GM21367 (cell line): ENCODE results near the gene STKLD1.
"Not testable (repeated sequence)": the region's sequence is repeated elsewhere in the genome, so short reads cannot be mapped to it uniquely, and the experiment has no call there.

Experiments
- ATAC-seq: cut with Tn5 transposase; IDR thresholded peaks from one replicate; pipeline ENCODE4 v1.9.1; 2021; ENCODE audit not compliant: unreplicated experiment

The STKLD1 gene

DNA sequence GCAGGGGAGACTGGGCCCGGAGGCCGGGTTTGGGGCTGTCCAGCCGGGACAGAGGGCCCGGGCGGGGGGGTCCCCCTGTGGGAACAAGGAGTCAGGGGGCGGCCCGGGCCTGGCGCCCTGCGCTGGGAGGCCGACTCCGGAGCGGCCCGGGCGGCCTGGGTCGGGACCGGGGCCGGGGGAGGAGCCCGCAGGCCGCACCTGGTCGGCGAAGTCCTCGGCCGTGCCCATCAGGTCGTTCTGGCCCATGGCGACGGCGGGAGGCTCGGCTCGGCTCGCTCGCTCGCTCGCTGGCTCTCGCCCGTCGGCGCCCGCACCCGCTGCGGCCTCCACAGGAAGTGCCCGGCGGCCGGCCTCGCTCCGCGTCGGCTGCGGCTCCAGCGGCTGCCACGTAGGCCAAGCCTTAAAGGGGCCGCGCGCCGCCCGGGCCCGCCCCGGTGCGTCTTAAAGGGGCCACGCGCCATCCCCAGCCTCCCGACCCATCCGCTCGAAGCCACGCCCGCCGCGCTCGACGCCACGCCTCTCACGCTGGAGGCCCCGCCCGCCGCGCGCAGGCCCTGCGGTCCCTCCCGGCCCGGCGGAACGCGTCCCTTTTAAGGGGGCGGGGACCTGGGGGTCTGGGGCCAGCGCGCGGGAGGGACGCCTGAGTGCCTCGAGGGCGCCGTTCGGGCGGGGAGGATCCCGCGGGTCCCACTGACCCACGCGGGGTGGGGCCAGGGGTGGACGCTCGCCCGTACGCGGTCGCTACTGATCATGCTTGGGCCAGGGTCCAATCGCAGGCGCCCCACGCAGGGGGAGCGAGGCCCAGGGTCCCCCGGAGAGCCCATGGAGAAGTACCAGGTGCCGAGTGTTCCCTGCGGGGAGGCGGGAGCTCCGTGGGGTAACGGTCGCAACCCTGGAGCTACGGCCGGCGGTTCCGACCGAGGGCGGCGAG lies at the start of gene STKLD1, which contains the start of gene SURF4:
TSS of gene STKLD1 (plus strand) at position 643 of the 931 bp plus-strand sequence. CDS start at position 751, 108 bp downstream.
TSS of gene SURF4 (minus strand) at position 337 of the 931 bp plus-strand sequence. CDS start at position 246, 91 bp downstream.
- peak; percentile 84 for ATAC-seq

DNA sequence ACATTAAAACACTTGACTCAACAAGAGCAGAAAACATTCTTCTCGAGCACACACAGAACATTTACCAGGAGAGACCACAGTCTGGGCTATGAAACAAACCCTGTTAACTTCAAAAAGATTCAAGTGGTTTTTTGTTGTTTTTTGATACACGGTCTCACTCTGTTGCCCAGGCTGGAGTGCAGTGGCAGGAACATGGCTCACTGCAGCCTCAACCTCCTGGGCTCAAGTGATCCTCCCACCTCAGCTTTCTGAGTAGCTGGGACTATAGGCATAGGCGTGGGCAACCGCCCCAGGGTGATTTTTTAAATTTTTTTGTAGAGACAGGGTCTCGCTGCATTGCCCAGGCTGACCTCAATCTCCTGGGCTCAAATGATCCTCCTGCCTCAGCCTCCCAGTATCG lies 49.1 kb upstream of the STKLD1 start:
- ATAC-seq: not testable (repeated sequence)

DNA sequence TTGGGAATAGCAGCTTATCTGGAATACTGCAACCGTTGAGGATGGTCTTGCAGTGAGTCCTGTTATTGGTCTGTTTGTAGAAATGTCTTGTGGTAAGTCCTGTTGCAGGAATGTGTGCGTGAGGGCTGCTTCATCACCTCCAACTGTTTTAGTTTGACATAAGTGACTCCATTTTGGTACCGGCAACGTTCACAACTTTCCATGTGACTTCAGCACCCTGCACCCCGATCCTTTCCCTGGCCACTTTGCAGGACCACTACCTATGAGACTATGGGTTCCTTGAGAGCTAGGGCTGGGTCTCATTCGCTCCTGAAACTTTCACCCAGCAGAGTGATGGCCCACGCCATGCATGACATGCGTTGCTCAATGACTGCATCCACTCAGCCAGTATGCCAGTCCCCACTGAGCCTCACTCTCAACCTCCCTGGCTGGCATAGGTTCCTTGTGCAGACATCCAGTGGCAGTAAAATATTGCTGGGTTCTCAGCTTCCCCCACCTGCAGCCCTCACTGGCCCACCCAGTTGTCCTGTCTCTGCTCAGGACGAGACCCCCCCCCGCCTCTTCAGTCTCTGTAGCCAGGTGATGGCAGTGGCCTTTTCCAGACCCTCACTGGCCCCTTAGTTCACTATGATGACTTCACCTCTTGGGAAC lies 48.2 kb upstream of the STKLD1 start:
- ATAC-seq: no peak

DNA sequence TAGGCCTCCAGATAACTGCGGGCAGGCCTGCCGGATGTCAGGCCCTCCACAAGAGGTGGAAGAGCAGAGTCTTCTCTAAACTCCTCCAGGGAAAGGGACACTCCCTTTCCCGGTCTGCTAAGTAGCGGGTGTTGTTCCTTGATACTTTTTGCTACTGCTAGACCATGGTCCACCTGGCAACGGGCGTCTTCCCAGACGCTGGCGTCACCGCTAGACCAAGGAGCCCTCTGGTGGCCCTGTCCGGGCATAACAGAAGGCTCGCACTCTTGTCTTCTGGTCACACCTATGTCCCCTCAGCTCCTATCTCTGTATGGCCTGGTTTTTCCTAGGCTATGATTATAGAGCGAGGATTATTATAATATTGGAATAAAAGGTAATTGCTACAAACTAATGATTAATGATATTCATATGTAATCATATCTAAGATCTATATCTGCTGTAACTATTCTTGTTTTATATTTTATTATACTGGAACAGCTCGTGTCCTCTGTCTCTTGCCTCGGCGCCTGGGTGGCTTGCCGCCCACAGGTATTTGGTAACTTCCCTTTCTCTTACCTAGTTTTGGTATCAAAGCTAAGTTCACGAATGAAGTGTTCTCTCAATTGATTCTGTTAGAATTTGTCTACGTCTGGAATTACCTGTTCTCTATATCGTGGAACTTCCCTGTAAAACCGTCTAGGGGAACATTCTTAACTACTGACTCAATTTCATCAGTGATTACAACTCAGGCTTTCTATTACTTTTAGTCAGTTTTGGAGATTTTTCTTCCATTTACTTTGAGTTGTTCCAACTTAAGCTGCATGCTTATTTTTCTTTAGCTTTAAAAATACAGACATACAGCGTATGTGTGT lies 46.6 kb upstream of the STKLD1 start:
- not testable (repeated sequence) for ATAC-seq

DNA sequence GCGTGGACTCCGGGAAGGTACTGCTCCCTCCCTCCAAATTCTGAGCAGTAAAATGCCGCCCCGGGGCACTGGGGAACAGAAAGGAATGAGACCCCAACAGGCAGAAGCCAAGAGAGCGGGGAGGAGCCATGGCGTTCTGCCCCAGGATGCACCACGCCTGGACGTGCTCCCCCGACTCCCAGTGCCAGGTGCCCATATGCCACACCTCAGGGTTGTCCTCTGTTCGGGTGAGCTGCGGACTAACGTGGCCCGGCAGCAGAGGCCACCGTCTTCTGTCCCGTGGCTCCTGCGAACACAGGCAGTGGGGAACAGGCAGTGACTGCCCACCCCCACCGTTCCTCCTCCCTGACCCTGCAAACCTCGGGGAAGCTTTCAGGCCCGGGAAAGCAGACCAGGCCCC lies 44.9 kb upstream of the STKLD1 start:
- no peak for ATAC-seq

DNA sequence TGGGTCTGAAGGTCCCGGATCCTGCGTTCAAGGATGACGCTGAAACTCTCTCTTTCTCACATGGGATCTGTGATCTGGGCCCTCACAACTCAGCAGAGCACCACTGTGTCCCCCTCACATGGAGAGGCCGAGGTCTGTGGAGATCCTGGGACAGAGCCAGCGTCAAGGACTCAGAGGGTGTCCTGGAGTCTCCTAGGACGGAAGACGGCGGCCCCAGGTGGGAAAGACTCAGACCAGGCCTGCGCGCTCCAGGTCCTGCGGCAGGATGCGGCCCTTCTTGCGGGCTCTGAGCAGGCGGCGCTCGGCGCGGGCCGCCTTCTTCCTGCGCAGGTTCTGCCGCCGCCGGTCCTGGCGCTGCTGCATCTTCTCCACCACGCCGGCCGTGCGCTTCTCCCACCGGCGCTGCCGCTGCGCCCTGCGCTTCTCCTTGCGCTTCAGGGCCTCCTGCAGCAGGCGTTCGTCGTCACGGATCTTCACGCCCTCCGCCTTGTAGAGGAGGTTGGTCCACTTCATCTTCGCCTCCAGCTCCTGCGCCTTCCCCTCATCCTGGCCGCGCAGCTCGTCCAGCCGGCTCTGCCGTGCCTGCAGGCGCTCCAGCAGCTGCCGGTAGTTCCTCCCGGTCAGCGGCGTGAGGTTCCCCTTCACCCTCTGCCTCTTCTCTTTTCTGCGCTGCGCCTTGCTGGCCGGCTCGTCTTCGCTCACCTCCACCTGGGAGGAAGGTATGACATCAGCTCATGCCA lies 44.4 kb upstream of the STKLD1 start:
- no peak for ATAC-seq

DNA sequence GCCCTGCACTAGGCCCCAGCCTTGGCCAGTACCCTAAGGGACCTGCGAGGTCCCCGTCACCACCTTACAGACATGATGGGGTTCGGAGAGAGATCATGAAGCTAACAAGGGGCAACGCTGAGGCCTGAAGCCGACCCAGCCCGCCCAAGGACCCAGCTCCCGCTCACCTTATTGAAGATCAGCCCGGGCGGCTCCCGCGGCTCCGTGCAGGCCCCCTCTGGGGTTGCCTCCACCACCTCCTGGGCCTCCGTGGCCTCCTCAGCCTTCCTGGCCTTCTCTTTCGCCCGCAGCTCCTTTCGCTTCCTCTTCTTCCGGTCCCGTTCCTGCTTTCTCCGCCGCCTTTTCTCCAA lies 43.8 kb upstream of the STKLD1 start:
- no peak for ATAC-seq

DNA sequence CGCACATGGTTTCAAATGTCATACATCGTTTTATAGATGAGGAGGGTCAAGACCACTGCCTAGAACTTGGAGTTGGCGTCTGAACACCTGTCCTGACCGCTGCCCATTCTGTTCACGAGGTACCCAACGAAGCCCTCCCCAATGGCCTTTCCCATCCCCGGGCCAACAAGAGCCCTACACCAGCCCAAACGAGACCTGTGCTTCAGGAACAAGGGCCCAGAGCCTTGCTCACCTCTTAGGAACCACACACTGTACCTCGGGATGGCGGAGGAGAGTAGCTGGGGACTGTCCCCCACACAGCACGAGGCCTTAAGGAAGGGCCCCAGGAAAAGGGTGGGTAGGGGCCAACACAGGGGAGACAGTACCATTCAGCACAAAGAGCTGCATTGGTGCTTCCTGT lies 43.2 kb upstream of the STKLD1 start:
- no peak for ATAC-seq

DNA sequence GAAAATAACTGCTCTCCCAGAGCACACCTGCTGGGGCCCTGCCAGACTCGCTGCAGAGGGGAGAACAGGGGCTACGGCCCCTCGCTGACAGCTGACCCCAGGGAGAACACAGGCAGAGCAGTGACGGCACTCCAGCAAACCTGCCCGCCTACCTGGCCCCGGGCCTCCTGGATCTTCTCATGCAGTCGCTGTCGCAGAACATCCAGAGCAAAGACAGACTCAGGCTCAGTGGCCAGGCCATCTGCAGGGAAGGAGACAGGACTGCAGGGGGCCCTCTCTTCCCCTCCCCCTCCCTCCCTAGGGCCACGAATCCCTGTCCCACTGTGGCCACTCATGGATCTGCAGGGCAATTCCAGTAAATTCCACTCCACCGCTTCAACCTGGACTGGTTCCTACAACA lies 42.6 kb upstream of the STKLD1 start:
- ATAC-seq: no peak

DNA sequence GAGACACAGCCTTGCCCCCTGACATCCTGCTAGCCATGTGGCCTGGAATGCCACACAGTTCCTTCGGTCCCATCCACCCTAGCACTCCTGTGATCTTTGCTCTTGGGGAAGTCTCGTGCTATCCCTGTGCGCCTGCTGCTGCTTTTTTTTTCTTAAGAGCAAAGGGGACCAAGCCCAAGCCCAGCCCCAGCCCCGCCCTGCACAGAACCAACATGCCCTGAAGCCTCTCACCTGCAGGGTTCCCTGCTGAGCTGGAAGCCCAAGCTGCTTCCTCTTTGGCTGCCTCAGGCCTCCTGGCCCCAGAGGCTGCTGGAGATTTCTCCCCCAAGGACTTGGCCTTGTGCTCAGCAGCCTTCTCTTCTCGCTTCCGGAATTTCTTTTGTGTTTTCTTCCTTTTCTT lies 42.0 kb upstream of the STKLD1 start:
- no peak for ATAC-seq

DNA sequence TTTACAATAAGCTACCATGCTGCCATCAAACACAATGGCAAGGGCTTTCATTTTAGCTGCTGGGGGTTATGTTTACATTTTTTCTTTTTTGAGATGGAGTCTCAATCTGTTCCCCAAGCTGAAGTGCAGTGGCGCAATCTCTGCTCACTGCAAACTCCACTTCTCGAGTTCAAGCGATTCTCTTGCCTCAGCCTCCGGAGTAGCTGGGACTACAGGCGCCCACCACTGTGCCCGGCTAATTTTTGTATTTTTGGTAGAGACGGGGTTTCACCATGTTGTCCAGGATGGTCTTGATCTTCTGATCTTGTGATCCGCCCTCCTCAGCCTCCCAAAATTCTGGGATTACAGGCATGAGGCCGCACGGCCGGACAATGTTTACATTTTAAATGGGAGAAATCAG lies 41.3 kb upstream of the STKLD1 start:
- not testable (repeated sequence) for ATAC-seq

DNA sequence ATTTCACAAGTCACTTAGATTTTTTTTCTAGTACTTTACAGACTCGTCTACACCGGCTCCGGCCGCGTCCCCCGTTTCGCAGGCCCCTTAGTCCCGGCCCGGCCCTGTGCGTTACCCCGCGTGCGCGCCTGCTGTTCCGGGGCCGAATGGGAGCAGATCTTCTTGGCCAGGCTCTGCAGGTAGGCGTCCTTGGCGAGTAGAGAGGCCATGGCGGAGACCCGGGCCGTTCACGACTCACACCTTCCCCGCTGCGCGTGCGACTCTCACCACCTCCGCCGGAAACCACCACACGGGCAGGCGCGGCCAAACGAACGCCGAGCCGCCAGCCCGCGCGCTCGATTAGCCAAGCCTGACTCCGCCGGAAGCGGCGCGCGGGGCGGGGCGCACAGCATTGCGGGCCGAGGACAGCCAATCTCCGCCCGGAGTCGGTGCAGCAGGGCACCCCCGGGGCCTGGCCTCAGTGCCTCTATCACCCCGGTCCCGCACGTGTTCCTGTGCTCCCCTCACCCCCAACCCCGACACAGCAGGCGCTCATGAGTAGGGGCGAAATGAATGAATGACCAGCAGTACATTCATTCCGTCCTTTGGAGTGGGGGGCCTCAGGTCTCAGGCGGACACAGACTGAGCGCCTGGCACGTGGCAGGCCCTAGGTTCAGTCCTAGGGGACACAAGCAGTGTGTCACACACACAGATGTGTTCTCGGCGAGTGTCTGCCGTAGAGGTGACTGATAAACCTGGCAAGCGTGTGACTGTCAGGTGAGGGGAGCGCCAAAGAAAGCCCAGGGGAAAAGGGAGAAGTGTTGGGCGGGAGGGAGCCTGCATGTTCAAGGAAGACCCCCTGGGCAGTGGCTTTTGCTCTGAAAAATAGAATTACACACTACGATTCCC lies 40.0 kb upstream of the STKLD1 start, which contains the start of gene SURF6:
TSS of gene SURF6 (minus strand) at position 265 of the 888 bp plus-strand sequence. CDS start at position 209, 56 bp downstream.
- peak; percentile 78 for ATAC-seq

DNA sequence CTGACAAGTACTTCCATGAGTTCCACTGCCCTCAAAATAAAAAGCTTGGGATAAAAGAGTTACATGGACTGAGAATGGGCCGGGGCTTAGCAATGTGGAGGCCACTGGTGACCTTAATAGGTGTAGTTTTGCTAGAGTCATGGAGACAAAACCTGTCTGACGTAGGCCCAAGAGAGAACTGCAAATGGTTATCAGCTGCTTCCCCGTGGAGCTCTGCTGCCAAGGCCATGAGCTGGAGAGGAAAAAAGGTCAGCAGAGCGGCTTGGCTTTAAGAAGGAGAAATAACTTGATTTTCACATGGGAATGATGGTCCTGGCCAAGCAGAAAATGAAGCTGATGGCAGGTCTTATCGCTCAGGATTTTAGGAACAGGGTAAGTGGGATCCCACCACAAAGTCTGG lies 36.5 kb upstream of the STKLD1 start:
- no peak for ATAC-seq

DNA sequence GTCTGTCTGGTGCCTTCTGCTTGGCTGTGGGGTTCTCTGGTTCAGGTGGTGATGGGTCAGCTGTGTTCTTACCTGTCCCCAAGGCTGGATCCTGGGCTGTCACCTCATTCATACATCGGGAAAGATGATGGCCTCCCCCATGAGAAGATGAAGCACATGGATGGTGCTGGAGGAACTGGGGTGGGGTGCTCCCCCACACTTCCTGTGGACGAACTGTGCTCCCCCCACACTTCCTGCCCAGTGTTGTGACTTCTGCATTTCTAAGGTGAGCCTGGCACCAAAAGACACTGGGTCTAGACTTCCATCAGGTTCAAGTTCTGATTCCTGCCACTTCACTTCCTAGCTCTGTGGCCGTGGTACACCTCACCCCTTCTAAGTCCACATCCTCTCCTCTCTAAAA lies 35.9 kb upstream of the STKLD1 start:
- ATAC-seq: no peak

DNA sequence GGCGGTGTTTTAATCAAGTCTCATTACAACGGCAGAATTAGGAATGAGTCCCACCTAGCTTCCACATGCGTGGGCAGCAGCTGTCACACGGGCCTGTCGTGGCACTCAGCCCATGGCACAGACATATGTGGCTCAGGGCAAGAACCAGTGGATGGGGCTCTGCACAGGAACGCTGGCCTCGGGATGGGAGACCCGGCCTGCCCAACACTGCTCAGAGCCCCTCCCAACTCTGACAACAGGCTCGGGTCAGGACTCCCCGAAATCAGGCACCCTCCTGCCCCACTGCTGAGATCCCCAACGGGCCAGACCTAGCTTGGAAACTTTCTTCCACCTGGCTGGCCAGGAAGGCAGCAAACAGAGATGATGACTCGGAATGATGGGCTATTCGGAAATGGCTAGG lies 35.2 kb upstream of the STKLD1 start:
- no peak for ATAC-seq

DNA sequence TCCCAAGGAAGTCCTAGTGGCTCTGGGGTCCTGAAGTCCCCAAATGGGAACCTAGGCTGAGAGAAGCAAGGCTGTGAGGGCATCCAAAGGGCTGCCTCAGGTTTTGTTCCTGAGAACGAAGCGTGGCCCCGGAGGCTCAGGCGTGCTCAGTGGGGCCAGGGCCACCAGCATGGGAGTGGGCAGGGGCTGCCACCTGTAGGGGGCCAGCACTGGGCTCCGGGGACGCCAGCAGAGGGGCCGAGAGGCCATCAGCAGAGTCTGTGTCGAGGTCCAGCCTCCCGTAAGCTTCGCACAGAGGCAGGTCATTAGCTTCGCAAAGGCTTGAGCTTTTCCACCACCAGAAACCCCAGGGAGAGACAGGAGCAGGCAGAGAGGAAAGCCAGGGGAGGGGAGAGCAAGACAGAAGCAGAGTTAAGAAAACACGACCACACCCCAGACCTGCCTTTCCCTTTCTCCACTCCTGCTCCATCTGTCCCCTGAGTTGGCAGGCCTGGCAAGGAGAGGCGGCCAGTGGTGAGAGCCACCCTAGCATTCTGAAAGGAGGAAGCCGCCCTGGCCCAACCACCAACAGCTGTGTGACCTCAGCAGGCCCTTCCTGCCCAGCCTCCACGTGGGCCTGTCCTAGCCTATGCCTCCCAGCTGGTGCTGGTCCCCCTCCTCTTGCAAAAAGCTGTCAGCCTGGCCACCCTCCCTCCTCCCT lies 34.6 kb upstream of the STKLD1 start:
- no peak for ATAC-seq

DNA sequence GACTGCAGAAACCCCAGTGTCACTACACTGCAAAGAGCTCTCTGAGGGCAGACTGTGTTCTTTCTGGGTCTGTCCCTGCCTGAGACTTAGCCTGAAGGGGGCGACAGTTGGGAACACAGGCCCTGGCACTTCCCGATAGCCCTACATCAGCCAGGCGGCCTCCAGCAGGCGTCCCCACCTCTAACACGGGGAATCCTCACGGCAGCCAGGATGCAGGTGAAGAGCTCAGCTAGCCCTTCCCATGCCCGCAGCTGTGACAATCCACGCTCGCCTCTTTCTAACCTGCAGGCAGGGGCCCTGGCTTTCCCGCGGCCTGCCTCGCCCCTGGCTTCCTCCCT lies 34.1 kb upstream of the STKLD1 start:
- no peak for ATAC-seq

DNA sequence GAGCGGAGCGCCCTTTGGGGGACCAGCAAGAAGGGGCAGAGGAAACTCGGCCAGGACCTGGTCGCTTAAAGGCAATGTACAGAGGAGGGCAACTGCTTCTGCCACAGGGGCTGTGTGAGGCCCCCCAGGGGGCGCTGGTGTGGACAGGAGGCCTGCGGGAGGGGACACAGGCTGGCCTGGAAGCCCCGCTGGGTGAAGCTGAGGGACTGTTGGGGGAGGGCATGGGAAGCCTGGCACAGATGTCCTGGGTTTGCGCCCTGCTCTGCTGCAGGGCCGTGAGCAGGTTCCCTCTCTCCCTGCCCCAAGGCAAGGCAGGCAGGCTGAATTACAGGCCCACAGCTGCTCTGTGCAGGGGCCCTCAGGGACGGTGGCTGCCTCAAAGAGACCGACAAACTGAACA lies 33.6 kb upstream of the STKLD1 start:
- no peak for ATAC-seq

DNA sequence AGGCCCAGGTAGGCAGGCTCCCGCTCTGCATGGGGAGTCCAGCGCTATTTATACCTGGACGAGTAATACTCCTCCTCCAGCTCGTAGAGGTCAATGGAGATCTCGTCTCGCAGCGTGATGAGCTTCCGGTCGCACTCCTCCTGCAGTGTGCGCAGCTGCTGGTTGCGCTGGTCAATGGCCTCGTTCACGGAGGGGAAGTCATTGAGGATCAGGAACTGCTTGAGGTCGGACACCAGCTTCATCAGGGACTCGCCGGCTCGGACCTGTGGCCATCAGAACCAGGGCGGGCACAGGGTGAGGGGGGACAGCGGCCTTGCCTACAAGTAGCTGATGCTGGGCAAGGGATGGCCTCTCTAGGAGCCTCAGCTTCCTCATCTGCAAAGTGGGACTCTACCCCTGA lies 32.1 kb upstream of the STKLD1 start:
- no peak for ATAC-seq
